CD4-positive, alpha-beta T cell treated with Interleukin-4 for 1 hour (primary cell): Measurements from ENCODE around the gene PDE11A.

Experiments used
- DNase-seq, 2 donors: peaks; one replicate each; pipeline ENCODE4 v3.0.0-alpha.2; 2020 to 2022

Gene PDE11A

DNA sequence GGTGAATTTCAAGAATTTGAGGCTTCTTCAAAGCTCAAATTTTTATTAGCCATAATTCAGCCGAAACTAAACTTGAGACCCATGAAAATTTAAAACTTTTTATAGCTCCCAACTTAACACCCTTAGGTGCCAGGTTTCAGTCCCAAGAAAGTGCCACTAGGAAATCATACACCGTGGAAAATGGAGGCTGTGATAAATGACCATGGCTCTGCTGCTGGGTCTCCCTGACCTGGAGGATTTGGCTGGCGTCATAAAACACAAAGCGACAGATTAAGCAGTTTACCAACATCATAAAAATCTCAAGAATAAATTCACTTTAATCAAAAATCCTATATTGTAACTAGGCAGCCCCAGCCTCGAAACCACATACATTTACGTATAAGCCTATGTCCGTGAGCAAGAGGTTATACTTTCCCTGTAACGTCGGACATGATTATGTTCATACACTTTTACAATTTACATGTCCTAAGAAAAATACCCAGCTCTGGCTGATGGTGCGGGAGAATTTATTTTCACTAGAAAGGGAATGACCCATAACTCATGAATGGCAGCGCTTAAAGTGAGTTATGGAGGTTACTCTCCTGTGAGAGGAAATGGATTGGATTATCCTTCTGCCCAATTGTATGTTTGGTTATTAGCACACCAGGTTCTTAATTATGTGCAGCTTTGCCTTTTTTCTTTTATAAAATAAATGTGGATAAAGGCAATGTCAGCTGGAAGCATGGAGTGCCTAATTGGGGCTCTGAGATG, 350.6 kb downstream of the PDE11A start:
- DNase-seq: no peak

GRCh38 chr2:177721087-177721486, 351.5 kb downstream of the PDE11A start:
- no peak for DNase-seq

- DNase-seq: no peak
Observed at GRCh38 chr2:177717831-177718618, 354.6 kb downstream of the PDE11A start.

DNA sequence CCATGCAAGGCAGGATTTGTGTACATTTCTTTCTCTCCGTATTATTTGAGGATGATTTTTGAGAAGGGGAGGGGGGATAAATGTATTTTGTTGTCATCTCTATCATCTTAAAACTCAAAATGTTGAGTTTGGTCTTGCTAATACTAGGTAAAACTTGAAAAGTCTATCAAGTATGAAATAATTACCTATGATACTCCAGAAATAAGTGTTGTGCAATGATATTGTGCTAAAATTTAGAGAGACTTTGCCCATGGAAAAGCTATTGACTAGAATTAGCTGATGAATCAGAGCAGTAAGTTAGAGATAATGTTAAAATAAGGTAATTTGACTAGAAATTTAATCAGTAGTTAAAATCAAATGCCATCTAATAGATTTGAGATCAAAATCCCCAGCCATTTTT, 356.1 kb downstream of the PDE11A start:
- no peak for DNase-seq

- DNase-seq: no peak
Observed at GRCh38 chr2:177715771-177716170, 356.8 kb downstream of the PDE11A start.

- no peak for DNase-seq
Observed at GRCh38 chr2:177714704-177715103, 357.9 kb downstream of the PDE11A start.

GRCh38 chr2:177712462-177712861, 360.1 kb downstream of the PDE11A start:
- DNase-seq: no peak

- no peak for DNase-seq
Observed at GRCh38 chr2:177711483-177712265, 360.9 kb downstream of the PDE11A start.

DNA sequence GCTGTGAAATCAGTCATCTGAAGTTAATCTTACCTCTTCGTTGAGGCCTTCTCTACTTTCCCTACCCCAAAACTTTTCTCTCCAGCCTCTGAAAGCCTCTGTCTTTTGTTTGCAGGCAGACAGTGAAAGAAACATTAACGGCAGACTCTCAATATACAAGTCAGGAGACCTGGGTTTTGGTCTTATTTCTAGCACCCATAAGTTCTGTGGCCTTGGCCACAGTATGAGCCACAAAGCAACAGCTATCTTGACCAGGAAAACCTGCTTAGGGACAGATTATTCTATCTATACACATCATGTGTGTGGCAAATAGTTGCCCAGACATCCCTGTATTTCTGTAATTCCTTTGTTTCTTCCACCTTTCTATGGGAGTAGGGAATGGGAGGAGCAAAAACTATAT, 361.7 kb downstream of the PDE11A start:
- DNase-seq: no peak

GRCh38 chr2:177709986-177710401, 362.6 kb downstream of the PDE11A start:
- DNase-seq: no peak

DNA sequence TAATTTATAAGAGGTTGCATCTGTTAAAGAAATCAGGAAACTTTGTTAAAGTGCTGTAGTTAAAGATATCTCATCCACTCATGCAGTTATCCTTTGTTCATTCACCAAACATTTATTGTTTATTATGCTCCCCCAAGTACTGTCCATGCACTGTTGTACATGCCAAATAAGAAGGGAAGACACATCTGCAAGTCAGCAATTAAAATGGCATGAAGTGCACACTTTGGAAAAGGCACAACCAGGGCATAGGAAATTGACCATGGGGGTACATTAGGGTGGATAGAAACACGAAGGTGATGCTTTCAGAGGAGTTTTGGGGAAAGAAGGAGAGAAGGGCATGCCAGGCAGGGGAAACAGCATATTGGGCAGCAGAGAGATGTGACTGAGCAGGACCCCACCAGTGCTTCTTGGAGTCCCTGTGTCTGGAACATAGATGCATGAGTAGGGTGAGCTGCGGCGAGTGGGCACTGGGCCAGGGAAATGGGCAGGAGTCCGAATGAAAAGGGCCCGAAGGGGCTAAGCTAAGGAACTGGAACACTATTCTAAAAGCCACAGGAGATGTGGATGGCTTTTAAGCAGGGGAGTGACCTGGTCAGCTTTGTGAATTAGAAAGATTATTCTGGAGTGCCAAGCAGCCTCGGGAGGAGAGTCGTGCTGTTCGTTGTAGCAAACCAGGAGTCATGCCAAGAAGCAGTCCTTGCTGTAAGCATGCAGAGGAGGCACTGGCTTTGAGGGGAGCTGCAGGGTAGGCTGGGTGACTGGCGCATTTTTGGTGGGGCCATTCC, 363.7 kb downstream of the PDE11A start:
- DNase-seq: no peak

DNA sequence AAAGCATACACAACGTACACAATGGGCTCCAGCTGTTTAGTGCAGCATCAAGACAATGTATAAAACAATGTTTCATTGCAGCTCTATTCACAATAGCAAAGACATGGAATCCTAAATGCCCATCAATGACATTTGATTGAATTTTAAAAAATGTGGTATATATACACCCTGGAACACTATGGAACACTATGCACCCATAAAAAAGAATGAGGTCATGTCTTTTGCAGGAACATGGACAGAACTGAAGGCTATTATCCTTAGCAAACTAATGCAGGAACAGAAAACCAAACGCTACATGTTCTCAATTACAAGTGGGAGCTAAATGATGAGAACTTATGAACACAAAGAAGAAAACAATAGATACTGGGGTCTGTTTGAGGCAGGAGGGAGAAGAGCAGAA, 364.5 kb downstream of the PDE11A start:
- no peak for DNase-seq

- no peak for DNase-seq
Observed at GRCh38 chr2:177705511-177706173, 366.9 kb downstream of the PDE11A start.

DNA sequence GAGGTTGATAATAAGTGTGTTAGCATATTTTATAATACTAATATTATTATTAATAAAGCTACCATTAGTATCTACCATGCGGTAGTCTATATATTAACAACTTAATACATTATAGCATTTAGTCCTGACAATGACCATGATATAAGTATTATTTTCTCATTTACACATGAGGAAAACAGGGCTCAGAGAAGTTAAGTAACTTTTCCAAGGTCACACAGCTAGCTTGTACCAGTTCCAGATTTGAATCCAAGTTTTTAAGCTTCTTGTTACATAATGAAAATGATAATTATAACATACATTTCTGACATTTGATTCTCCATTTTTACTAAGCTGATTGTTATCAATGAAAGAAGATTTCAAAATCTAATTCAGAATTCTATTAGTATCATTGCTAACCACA, 369.4 kb downstream of the PDE11A start:
- DNase-seq: no peak

DNA sequence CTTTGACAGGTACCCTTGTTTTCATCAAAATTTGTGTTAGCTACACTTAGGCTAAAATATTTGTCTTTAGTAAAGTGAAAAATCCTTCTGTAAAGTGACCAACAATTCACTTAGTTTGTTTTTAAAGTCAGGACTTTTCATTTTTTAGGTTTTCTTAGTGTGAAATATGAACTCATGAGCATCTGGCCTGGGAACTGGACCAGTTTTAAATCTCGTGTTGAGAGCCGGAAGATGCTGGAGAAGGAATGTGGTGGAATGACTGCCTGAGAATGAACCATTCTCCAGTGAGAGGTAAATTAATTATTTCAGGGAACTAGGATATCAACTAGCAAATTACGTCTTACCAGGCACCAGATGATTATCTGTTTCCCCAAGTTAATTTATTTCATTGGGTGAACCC, 374.3 kb downstream of the PDE11A start:
- DNase-seq: no peak

- DNase-seq: no peak
Observed at GRCh38 chr2:177694348-177694747, 378.2 kb downstream of the PDE11A start.

DNA sequence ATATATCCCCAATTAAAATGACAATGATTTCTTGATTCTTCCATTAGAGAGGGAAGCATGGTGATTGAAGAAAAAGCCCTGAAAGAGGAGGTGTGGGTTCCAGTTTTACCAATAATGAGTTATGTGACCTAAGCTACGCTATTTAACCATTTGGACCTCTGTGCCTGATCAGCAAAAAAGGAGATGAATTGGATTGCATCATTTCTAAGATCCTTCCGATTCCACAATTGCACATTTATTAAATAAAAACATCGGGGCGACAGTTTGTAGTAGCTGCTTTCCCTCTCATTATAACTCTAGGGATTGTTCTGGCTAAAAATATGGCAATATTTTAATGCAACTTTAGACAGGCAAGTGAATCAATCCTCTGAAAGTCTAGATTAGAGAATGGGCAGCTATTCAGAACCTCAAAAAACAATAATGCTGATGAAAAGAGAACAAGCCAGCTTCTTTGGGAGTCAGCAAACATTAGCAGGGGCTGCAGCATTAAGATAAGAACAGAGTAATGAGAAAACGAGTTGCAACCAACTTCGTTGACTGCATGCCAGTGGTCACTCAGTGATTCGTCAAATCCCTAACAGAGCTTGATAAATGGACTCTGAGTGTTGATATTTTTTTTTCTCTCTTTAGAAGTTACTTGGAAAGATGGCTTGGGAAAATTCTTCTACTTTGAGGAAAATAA, 378.8 kb downstream of the PDE11A start:
- DNase-seq: no peak

- no peak for DNase-seq
Observed at GRCh38 chr2:177692783-177693269, 379.8 kb downstream of the PDE11A start.

DNA sequence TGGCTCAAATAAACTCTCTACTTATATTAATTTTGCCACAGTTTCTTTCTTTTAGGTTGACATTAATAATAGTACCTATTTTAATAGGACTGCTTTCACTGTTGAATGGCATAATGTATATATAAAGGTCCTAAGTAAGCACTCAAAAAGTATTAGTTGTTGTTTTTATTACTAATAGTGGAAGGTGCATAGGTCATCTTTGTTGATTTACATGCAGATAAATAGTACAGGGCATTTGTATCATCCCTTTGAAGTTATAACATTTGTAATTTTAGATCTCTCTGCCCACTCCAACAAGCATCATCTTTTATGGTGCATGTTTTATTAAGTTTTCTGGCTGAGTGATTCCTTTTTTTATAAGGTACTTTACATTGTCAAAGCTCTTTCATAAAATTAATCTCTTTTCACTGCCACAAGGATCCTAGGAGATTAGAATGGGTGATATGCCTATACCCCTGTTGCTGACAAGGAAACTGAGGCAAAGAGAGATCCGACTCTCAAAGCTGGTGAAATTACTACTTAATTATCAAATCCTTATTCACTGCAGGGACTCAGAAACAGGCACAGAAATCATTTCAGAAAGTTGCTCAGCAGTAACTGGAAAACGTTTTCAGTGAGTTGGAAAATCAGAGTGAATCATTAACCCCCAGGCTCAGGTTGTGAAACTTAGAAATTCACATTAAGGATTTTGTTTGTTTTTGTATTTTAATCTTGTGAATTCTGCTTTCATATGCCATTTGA, 380.4 kb downstream of the PDE11A start:
- no peak for DNase-seq

DNA sequence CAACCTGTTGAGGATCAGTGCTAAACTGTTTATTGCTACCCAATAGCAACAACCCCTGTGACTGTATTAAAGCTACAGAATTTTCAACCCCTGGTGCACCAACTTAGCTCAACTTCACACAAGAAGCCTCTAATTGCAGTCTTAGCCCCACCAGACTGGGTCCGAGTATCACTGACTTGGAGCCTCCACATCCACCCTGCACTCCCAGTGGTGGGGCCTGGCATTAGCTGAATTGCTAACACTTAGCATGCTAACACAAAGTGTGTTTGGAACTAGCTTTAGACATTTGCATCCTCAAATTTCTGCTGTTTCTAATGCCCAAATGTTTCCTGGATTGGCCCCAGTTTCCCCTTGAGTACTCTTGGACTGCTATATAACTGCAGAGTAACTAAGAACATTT, 381.4 kb downstream of the PDE11A start:
- no peak for DNase-seq

GRCh38 chr2:177689623-177690022, 383.0 kb downstream of the PDE11A start:
- no peak for DNase-seq
